Kidney tubule cell (primary cell): ENCODE data around the gene GPR21.

Source experiments
- DNase-seq: peaks from one replicate; pipeline ENCODE4 v3.0.0-alpha.2; 2018; ENCODE audit warnings: low spot score

Gene GPR21

GRCh38 chr9:123033864-123034601 lies 566 bp downstream of the GPR21 start:
- DNase-seq = no peak

- no peak for DNase-seq
Observed at GRCh38 chr9:123034881-123035510, 1.5 kb downstream of the GPR21 start.

GRCh38 chr9:123035791-123036190 lies 2.3 kb downstream of the GPR21 start:
- no peak for DNase-seq

GRCh38 chr9:123036893-123037545 lies 3.6 kb downstream of the GPR21 start:
- DNase-seq = no peak

- DNase-seq = no peak
Observed at GRCh38 chr9:123039617-123040219, 6.3 kb downstream of the GPR21 start.

GRCh38 chr9:123040801-123041200 lies 7.3 kb downstream of the GPR21 start:
- no peak for DNase-seq

- no peak for DNase-seq
Observed at GRCh38 chr9:123041489-123041888, 8.0 kb downstream of the GPR21 start.

- no peak for DNase-seq
Observed at GRCh38 chr9:123043081-123043939, 9.8 kb downstream of the GPR21 start.

GRCh38 chr9:123044586-123044985 lies 11.1 kb downstream of the GPR21 start:
- no peak for DNase-seq

GRCh38 chr9:123046406-123047195 lies 13.1 kb downstream of the GPR21 start:
- DNase-seq = no peak

- no peak for DNase-seq
Observed at GRCh38 chr9:123048748-123049147, 15.3 kb downstream of the GPR21 start.

- DNase-seq = no peak
Observed at GRCh38 chr9:123049589-123050222, 16.2 kb downstream of the GPR21 start.

- DNase-seq = no peak
Observed at GRCh38 chr9:123053046-123053445, 19.6 kb downstream of the GPR21 start.

GRCh38 chr9:123053711-123054110 lies 20.2 kb downstream of the GPR21 start:
- no peak for DNase-seq

- DNase-seq = no peak
Observed at GRCh38 chr9:123058834-123059233, 25.4 kb downstream of the GPR21 start.

- no peak for DNase-seq
Observed at GRCh38 chr9:123059472-123060220, 26.2 kb downstream of the GPR21 start.

- DNase-seq = no peak
Observed at GRCh38 chr9:123061216-123061615, 27.7 kb downstream of the GPR21 start.

GRCh38 chr9:123062351-123063176 lies 29.1 kb downstream of the GPR21 start:
- DNase-seq = no peak

GRCh38 chr9:123063177-123063598 lies 29.7 kb downstream of the GPR21 start:
- DNase-seq = no peak
